SK-N-SH treated with all-trans-retinoic acid at 6 μM for 48 hours (cell line): ENCODE measurements around the gene TNFRSF8.

ENCODE experiments used
- ATAC-seq: fragments of 200-7000 bp; cut with Tn5 transposase; 3 replicates; pipeline ENCODE4 v1.9.1; 2020; ENCODE audit warnings: mild to moderate bottlenecking, moderate library complexity
- ARNTL ChIP-seq: fragments of 450-650 bp; formaldehyde crosslinking; IDR thresholded peaks from 2 replicates; pipeline ENCODE4 v1.5.0; 2020; ENCODE audit warnings: low read depth, mild to moderate bottlenecking, moderate library complexity, borderline replicate concordance
- BACH2 ChIP-seq: fragments of 250-450 bp; sonication (Bioruptor Pico); IDR thresholded peaks from 2 replicates; pipeline ENCODE4 v1.9.0; 2021; ENCODE audit warnings: mild to moderate bottlenecking, borderline replicate concordance
- CSDC2 ChIP-seq: fragments of 250-450 bp; sonication (Bioruptor Pico); IDR thresholded peaks from 2 replicates; pipeline ENCODE4 v1.5.0; 2020; ENCODE audit warnings: mild to moderate bottlenecking, moderate library complexity
- CSRNP3 ChIP-seq: fragments of 250-450 bp; sonication (Bioruptor Pico); IDR thresholded peaks from 2 replicates; pipeline ENCODE4 v1.5.1; 2021; ENCODE audit warnings: mild to moderate bottlenecking, moderate library complexity
- ESRRG ChIP-seq: fragments of 250-450 bp; sonication (Bioruptor Pico); IDR thresholded peaks from 2 replicates; pipeline ENCODE4 v1.6.1; 2021; ENCODE audit warnings: mild to moderate bottlenecking
- GLIS3 ChIP-seq: fragments of 250-450 bp; sonication (Bioruptor Pico); IDR thresholded peaks from 2 replicates; pipeline ENCODE4 v1.5.0; 2020; ENCODE audit warnings: mild to moderate bottlenecking, moderate library complexity
- ISL1 ChIP-seq: fragments of 250-450 bp; sonication (Bioruptor Pico); IDR thresholded peaks from 2 replicates; pipeline ENCODE4 v2.1.2; 2022; ENCODE audit warnings: mild to moderate bottlenecking, moderate library complexity
- POU6F1 ChIP-seq: fragments of 250-450 bp; sonication (Bioruptor Pico); IDR thresholded peaks from 2 replicates; pipeline ENCODE4 v1.8.0; 2021; ENCODE audit warnings: low read depth, mild to moderate bottlenecking, moderate library complexity, borderline replicate concordance
- PPARA ChIP-seq: fragments of 250-450 bp; sonication (Bioruptor Pico); IDR thresholded peaks from 2 replicates; pipeline ENCODE4 v1.5.0; 2020; ENCODE audit warnings: mild to moderate bottlenecking, borderline replicate concordance
- RARB ChIP-seq: fragments of 250-450 bp; sonication (Bioruptor Pico); IDR thresholded peaks from 2 replicates; pipeline ENCODE4 v1.8.0; 2021; ENCODE audit warnings: mild to moderate bottlenecking, moderate library complexity
- SNAI2 ChIP-seq: fragments of 250-450 bp; sonication (Bioruptor Pico); IDR thresholded peaks from 2 replicates; pipeline ENCODE4 v1.5.0; 2020; ENCODE audit warnings: mild to moderate bottlenecking, moderate library complexity
- TCF4 ChIP-seq: fragments of 250-450 bp; sonication (Bioruptor Pico); IDR thresholded peaks from 2 replicates; pipeline ENCODE4 v1.8.0; 2021; ENCODE audit warnings: mild to moderate bottlenecking, moderate library complexity, borderline replicate concordance
- TOX ChIP-seq: fragments of 250-450 bp; sonication (Bioruptor Pico); IDR thresholded peaks from 2 replicates; pipeline ENCODE4 v1.8.0; 2021; ENCODE audit warnings: mild to moderate bottlenecking, moderate library complexity, borderline replicate concordance
- ZC3H10 ChIP-seq: fragments of 250-450 bp; sonication (Bioruptor Pico); IDR thresholded peaks from 2 replicates; pipeline ENCODE4 v1.5.1; 2021; ENCODE audit warnings: mild to moderate bottlenecking, moderate library complexity
- ZFP3 ChIP-seq: fragments of 250-450 bp; sonication (Bioruptor Pico); IDR thresholded peaks from 2 replicates; pipeline ENCODE4 v1.5.0; 2020; ENCODE audit warnings: mild to moderate bottlenecking, moderate library complexity
- ZFP30 ChIP-seq: fragments of 450-650 bp; formaldehyde crosslinking; IDR thresholded peaks from 2 replicates; pipeline ENCODE4 v1.5.0; 2022; ENCODE audit warnings: mild to moderate bottlenecking, moderate library complexity
- ZNF565 ChIP-seq: fragments of 450-650 bp; formaldehyde crosslinking; conservative IDR thresholded peaks from 2 replicates; pipeline ENCODE4 v1.5.0; 2020; ENCODE audit warnings: low read depth, mild to moderate bottlenecking, moderate library complexity
- ZNF70 ChIP-seq: fragments of 450-650 bp; formaldehyde crosslinking; IDR thresholded peaks from 2 replicates; pipeline ENCODE4 v1.5.0; 2020; ENCODE audit warnings: mild to moderate bottlenecking, moderate library complexity
- ZNF8 ChIP-seq: fragments of 450-650 bp; formaldehyde crosslinking; IDR thresholded peaks from 2 replicates; pipeline ENCODE4 v1.5.0; 2020; ENCODE audit warnings: mild to moderate bottlenecking, moderate library complexity
- TF ChIP-seq, protein P1 (sequence below): fragments of 250-450 bp; sonication (Bioruptor Pico); IDR thresholded peaks from 2 replicates; pipeline ENCODE4 v1.5.1; 2020; ENCODE audit warnings: low read depth, mild to moderate bottlenecking, moderate library complexity
- TF ChIP-seq, protein P2 (sequence below): fragments of 250-450 bp; sonication (Bioruptor Pico); IDR thresholded peaks from 2 replicates; pipeline ENCODE4 v1.8.0; 2020; ENCODE audit warnings: mild to moderate bottlenecking, moderate library complexity, borderline replicate concordance
- TF ChIP-seq, protein P3 (sequence below): fragments of 250-450 bp; sonication (Bioruptor Pico); IDR thresholded peaks from 2 replicates; pipeline ENCODE4 v1.5.0; 2020; ENCODE audit warnings: mild to moderate bottlenecking, moderate library complexity

The TNFRSF8 gene

DNA sequence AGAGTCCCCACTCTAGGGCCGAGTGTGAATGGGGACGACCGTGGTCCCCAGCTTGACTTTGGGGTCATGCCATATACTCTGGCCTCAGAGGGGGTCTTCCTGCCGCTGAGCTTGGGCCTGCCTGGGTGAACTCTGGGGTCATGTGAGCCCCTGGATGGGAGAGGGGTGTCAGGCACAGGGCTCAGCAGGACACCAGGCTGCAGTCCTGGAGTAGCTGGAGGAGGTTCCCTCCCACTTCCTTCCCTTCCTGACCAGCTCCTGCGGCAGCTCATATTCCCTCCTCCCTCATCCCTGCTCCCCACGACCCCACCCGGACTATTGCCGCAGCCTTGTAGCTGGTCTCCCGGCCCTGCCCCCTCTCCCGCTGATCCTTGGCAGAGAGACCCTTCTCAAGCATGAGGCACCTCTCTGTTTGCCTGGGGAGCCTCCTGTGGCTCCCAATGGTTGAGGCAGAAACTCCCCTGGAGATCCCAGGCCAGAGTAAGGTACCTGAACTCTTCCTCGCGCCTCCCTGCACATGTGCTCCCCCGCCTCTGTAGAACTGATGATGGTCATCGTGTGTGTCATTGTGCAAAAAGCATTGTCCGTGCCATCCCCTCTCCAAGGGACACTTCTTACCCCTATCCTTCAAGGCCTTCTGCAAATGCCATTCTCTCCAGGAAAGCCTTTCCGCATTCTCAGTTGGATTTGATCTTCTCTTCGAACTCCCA lies 105.5 kb downstream of the TNFRSF8 start (continued):
- TF ChIP-seq ISL1 (CRISPR knock-in tag) = no peak

DNA sequence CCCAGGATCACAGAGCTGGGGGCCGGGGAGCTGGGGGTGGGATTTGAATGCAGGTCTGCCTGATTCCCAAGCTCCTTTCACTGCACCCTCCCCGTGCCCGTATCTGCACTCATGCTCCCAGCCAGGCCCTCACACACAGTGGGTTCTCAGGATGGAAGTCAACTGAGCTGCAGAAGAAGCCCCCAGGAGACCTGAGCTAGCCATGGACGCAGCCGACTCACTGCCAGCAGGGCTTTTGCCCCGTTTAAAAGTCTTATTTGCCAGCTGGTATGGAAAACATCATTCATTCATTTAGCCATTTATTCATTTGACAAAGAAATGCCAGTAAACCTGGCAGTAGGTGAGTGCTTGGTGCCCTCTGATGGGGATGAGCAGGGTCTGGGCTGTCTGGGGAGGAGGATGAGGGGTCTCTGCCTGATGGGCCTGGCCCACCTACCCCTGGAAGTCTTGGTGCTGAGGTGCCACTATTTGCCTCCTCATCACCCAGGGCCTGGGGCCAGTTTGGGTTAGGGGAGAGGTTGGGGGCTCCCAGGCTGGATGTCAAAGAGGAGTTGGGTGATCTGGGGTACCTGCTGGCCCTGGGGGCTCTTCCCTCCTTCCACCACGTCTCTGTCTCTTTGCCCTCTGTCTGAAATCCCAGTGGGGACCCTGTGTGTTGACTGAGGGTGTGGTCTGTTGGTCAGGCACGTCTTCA lies 106.5 kb downstream of the TNFRSF8 start:
- TF ChIP-seq, protein P1, sequence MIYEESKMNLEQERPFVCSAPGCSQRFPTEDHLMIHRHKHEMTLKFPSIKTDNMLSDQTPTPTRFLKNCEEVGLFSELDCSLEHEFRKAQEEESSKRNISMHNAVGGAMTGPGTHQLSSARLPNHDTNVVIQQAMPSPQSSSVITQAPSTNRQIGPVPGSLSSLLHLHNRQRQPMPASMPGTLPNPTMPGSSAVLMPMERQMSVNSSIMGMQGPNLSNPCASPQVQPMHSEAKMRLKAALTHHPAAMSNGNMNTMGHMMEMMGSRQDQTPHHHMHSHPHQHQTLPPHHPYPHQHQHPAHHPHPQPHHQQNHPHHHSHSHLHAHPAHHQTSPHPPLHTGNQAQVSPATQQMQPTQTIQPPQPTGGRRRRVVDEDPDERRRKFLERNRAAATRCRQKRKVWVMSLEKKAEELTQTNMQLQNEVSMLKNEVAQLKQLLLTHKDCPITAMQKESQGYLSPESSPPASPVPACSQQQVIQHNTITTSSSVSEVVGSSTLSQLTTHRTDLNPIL (CRISPR knock-in tag) = no peak
- TF ChIP-seq GLIS3 (CRISPR knock-in tag) (no peak), ZNF70 (CRISPR knock-in tag) (no peak), PPARA (no peak), CSDC2 (CRISPR knock-in tag) (no peak)
- no peak for ATAC-seq

DNA sequence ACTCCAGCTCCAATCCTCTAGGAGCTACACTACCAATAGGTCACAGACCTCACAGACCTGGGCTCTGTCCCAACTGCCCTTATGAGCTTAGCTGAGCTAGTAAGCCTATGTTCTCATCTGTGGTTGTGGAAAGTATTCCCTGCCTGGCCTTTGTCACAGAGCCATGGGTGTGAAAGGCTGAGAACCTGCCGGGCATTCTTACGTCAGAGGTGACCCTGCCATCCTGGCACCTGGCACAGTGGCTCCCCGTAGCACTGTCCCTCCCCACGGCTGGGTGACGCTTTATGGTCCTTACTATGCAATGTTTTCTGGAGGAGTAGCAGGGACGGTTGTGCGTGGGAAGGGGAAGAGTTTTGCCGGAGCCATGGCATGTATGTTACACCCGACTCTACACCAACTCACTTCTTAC lies 107.2 kb downstream of the TNFRSF8 start:
- no peak for ATAC-seq
- no peak for TF ChIP-seq TCF4 (CRISPR knock-in tag)
- no peak for TF ChIP-seq ZNF70 (CRISPR knock-in tag)
- no peak for TF ChIP-seq ZFP3 (CRISPR knock-in tag)
- no peak for TF ChIP-seq SNAI2 (CRISPR knock-in tag)
- TF ChIP-seq, protein P2, sequence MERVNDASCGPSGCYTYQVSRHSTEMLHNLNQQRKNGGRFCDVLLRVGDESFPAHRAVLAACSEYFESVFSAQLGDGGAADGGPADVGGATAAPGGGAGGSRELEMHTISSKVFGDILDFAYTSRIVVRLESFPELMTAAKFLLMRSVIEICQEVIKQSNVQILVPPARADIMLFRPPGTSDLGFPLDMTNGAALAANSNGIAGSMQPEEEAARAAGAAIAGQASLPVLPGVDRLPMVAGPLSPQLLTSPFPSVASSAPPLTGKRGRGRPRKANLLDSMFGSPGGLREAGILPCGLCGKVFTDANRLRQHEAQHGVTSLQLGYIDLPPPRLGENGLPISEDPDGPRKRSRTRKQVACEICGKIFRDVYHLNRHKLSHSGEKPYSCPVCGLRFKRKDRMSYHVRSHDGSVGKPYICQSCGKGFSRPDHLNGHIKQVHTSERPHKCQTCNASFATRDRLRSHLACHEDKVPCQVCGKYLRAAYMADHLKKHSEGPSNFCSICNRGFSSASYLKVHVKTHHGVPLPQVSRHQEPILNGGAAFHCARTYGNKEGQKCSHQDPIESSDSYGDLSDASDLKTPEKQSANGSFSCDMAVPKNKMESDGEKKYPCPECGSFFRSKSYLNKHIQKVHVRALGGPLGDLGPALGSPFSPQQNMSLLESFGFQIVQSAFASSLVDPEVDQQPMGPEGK (CRISPR knock-in tag) = no peak
- no peak for TF ChIP-seq ZC3H10 (CRISPR knock-in tag)
- no peak for TF ChIP-seq ARNTL (CRISPR knock-in tag)
- no peak for TF ChIP-seq CSRNP3 (CRISPR knock-in tag)
- no peak for TF ChIP-seq ZFP30 (CRISPR knock-in tag)
- no peak for TF ChIP-seq ISL1 (CRISPR knock-in tag)
- TF ChIP-seq, protein P1 (CRISPR knock-in tag) = no peak
- no peak for TF ChIP-seq BACH2 (CRISPR knock-in tag)
- no peak for TF ChIP-seq POU6F1 (CRISPR knock-in tag)
- TF ChIP-seq ZNF565 (CRISPR knock-in tag) = no peak

DNA sequence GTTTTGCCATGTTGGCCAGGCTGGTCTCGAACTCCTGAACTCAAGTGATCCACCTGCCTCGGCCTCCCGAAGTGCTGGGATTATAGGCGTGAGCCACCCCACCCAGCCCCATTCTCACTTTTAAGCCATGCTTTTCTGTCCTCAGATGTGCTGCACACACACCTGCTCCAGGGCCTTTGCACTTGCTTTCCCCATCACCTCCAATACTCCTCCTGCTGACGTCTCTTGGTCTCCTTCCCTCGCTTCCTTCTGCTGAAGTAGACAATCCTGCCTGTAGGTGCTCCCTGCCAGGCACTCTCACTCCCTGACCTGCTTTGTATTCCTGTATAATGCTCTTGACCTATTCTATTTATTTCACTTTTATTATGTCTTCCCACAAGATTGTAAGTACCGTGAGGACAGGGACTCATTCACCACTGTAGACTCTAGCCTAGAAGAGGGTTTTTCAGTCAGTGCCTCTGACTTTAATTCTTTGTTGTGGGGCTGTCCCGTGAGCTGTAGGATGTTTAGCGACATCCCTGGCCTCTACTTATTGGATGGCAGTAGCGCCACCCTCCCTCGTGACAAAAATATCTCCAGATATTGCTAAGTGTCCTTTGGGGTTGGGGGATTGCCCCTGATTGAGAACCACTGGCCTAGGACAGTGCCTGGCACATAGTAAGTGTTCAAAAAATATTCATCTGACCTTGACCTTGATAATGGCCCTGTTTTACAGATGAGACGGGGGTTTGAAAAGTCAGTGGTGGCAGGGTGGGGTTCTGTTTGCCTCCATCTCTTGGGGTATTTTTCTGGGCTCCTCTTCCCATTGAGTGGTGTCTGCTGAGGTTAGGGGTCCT lies 108.3 kb downstream of the TNFRSF8 start:
- ATAC-seq = no peak
- TF ChIP-seq RARB (CRISPR knock-in tag) = no peak
- no peak for TF ChIP-seq ZNF8 (CRISPR knock-in tag)
- no peak for TF ChIP-seq BACH2 (CRISPR knock-in tag)
- TF ChIP-seq ESRRG = no peak
- TF ChIP-seq ZNF70 (CRISPR knock-in tag) = no peak
- TF ChIP-seq GLIS3 (CRISPR knock-in tag) = no peak
- no peak for TF ChIP-seq CSDC2 (CRISPR knock-in tag)
- TF ChIP-seq ZNF565 (CRISPR knock-in tag) = no peak
- TF ChIP-seq, protein P3, sequence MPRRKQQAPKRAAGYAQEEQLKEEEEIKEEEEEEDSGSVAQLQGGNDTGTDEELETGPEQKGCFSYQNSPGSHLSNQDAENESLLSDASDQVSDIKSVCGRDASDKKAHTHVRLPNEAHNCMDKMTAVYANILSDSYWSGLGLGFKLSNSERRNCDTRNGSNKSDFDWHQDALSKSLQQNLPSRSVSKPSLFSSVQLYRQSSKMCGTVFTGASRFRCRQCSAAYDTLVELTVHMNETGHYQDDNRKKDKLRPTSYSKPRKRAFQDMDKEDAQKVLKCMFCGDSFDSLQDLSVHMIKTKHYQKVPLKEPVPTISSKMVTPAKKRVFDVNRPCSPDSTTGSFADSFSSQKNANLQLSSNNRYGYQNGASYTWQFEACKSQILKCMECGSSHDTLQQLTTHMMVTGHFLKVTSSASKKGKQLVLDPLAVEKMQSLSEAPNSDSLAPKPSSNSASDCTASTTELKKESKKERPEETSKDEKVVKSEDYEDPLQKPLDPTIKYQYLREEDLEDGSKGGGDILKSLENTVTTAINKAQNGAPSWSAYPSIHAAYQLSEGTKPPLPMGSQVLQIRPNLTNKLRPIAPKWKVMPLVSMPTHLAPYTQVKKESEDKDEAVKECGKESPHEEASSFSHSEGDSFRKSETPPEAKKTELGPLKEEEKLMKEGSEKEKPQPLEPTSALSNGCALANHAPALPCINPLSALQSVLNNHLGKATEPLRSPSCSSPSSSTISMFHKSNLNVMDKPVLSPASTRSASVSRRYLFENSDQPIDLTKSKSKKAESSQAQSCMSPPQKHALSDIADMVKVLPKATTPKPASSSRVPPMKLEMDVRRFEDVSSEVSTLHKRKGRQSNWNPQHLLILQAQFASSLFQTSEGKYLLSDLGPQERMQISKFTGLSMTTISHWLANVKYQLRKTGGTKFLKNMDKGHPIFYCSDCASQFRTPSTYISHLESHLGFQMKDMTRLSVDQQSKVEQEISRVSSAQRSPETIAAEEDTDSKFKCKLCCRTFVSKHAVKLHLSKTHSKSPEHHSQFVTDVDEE (CRISPR knock-in tag) = no peak
- no peak for TF ChIP-seq TOX (CRISPR knock-in tag)
- no peak for TF ChIP-seq SNAI2 (CRISPR knock-in tag)
